SU-DHL-6 (cell line): ENCODE data around the gene VWF.

Experiments
- EZH2phosphoT487 ChIP-seq: fragments of 200-600 bp; sonication (generic), shearing (Covaris generic); conservative IDR thresholded peaks from 2 replicates; pipeline ENCODE4 v1.6.1; 2018; ENCODE audit warnings: mild to moderate bottlenecking, antibody characterized with exemption, low read length, moderate library complexity, mixed read lengths
- TF ChIP-seq, protein P1 (sequence below): fragments of 200-600 bp; sonication (generic); IDR thresholded peaks from one replicate; pipeline ENCODE4 v1.5.1; 2017; ENCODE audit warnings: antibody characterized with exemption, mild to moderate bottlenecking, low read length, moderate library complexity; ENCODE audit not compliant: insufficient read depth, poor library complexity, severe bottlenecking

- TF ChIP-seq, protein P1, sequence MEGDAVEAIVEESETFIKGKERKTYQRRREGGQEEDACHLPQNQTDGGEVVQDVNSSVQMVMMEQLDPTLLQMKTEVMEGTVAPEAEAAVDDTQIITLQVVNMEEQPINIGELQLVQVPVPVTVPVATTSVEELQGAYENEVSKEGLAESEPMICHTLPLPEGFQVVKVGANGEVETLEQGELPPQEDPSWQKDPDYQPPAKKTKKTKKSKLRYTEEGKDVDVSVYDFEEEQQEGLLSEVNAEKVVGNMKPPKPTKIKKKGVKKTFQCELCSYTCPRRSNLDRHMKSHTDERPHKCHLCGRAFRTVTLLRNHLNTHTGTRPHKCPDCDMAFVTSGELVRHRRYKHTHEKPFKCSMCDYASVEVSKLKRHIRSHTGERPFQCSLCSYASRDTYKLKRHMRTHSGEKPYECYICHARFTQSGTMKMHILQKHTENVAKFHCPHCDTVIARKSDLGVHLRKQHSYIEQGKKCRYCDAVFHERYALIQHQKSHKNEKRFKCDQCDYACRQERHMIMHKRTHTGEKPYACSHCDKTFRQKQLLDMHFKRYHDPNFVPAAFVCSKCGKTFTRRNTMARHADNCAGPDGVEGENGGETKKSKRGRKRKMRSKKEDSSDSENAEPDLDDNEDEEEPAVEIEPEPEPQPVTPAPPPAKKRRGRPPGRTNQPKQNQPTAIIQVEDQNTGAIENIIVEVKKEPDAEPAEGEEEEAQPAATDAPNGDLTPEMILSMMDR, result no peak
- no peak for TF ChIP-seq EZH2phosphoT487
These were observed 172.4 kb downstream of the VWF start for GRCh38 chr12:5952031-5952430.
